Posterior cingulate gyrus (tissue), 11 donors: ENCODE measurements around the gene ACOX3.

Source experiments
- DNase-seq, 10 donors: peaks; one replicate each; pipeline versions ENCODE4 v3.0.0 to v3.0.0-alpha.2; 2020 to 2021; ENCODE audit warnings: mixed read lengths in 3 of 10
- intact Hi-C: fragments of 100-400 bp; cut with DNase I; formaldehyde crosslinking; loops from one replicate; pipeline ENCODE4 v1.15.1; 2023

ACOX3 gene

DNA sequence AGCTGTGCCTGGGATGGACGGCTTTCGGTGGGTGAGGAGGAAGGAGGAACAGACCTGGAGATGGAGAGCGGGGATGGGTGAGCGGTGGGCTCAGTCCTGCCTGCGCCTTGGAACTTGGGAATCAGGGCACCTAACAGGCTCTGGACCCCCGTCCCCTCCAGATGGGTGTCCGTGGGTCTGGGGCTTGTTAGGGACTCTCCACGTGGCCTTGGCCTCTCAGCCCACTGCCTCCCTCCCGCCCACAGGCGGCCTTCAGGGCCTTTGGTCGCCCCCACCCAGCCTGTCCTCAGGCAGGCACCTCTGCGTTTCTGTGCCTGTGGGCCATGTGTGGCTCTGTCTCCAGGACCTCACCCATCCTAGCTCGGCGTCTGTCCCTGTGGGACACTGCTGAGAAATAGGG lies 29.0 kb upstream of the ACOX3 start:
- intact Hi-C loops, result no loop called here
- DNase-seq, result peak in 1 of 10 donors; percentile 68

DNA sequence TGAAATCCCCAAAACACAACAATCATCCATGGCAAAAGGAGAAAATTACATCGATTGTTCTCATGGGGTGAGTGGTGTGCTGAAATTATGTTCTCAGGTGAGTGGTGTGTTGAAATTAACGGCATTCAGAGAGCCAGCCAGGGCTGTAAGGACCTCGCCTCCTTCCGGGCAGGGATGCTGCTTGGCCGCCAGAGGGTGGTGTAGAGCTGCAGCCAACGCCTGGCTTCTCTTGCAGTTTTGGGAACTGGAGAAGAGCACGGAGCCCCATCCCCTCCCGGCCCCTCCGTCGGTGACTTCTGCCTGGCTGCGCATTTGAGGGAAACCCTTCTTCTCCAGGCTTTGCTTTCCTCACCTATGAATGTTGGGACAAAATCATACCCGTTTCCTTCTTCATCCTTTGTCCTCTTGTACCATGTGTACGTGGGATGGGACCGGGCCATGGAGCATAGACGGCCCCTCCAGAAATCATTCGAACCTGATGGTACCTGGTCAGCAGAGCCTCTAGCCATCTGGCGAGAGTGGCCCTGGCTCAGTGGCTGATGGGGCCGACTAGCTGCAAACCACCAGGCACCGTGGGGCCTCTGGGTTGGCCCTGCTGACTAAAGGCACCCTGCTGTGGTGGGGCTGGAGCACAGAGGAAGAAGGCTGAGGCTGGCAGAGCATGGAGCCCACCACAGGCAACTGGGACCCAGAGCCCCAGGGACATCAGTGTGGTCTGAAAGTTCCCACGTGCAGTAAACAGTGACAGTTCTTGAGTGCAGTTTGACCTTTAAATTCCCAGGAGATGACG lies 28.4 kb upstream of the ACOX3 start:
- DNase-seq, result peak; percentile 56 to 95 (median 74)
- intact Hi-C loops, result loop anchor here (1.0 kb wide), 1 partner anchor 125 kb away; no protein-coding TSS in a partner anchor

- DNase-seq, result peak in 1 of 10 donors; percentile 66
- intact Hi-C loops, result no loop called here
Measured at GRCh38 chr4:8467016-8467415, 26.5 kb upstream of the ACOX3 start.

DNA sequence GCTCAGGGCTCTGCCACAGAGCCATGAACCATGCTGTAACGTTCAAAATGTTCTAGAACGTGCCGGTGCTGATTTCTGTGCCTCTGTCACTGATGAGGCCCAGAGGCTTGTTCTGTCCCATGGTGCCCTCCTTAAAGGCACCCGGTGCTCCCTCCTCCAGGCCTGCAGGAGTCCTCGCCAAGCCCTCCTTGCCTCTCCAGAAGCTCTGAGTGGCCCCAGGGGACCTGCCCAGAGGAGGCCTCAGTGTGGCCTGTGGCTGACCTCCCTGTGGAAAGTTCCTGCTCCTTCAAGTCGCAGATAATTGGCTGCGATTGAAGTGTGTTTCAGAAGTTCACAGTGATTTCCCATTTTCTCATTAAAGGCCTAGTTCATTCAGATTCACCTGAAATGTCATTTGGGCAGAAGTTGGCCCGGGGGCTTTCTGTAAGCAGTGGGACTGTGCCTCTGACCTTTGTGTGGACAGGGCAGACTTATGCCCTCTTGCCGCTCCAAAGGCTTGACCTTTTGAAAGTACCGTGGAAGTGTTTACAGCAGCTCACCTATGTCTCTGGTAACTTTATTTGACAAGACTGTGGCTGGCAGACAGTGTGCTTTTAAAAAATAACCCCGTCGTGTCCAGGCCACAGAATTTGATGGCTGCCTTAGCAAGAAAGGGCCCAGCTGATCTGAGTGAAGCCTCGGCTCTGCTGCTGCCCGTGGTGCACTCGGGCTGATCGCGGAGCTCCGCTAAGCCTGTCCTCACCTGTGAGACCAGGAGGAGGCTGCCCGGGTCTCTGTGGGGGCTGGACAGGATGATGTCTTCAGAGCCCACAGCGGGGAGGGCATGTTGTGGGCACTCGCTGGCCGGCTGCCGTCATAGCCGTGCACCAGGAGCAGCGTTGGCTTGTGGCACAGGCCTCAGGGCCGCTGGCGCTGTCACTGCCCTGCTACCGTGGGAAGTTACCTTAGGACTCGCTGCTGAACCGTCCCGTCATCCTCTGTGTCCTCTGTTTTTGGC lies 25.4 kb upstream of the ACOX3 start:
- DNase-seq, result peak in 1 of 10 donors; percentile 61
- intact Hi-C loops, result no loop called here

GRCh38 chr4:8464381-8464780 lies 23.9 kb upstream of the ACOX3 start:
- no peak for DNase-seq
- intact Hi-C loops, result no loop called here

DNA sequence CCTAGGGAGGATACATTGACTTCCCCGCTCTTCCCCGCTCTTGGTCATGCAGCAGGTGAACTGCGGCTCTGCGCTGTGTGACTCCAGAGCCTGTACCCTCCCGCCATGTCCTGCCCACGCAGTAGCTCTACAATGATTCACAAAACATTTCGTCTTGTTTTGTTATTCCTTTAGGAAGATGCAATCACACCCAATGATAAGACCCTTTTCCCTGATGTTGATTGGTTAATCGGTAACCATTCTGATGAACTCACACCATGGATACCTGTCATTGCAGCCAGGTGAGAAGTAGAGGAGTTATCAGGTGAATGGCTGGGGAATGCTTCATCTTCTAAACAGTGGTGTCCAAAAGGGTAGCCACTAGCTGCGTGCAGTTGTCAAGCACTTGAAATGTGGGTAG lies 23.3 kb upstream of the ACOX3 start:
- no peak for DNase-seq
- intact Hi-C loops, result no loop called here

GRCh38 chr4:8461616-8462015 lies 21.1 kb upstream of the ACOX3 start:
- DNase-seq, result no peak
- intact Hi-C loops, result no loop called here

DNA sequence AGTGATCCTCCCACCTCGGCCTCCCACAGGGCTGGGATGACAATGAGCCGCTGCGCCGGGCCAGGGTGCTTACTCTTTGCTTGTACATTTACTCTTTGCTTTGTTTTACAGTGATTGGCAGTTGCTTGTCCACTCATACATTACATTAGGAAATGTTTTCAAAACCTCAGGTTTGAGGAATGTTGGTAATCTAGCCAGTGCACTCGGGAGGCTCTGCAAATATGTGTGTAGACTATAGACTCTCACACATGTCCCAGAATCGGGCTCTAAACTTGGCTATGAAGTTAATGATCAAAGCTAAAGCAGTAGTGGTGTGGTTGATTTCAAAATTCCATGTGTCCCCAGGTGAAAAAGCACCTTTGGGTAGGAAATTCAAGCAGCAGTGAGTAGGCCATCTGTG lies 20.6 kb upstream of the ACOX3 start:
- intact Hi-C loops, result no loop called here
- no peak for DNase-seq

- intact Hi-C loops, result no loop called here
- DNase-seq, result no peak
Measured at GRCh38 chr4:8459867-8460445, 19.4 kb upstream of the ACOX3 start.

- intact Hi-C loops, result no loop called here
Measured at GRCh38 chr4:8457646-8458252, 17.2 kb upstream of the ACOX3 start.

GRCh38 chr4:8453957-8454356 lies 13.4 kb upstream of the ACOX3 start:
- intact Hi-C loops, result no loop called here

More at GRCh38 chr4:8457646-8458252, 17.2 kb upstream of the ACOX3 start:
- DNase-seq, result no peak

GRCh38 chr4:8451440-8452182 lies 11.1 kb upstream of the ACOX3 start:
- intact Hi-C loops, result no loop called here
- peak in 1 of 10 donors; percentile 13 for DNase-seq

More at GRCh38 chr4:8453957-8454356, 13.4 kb upstream of the ACOX3 start:
- peak in 1 of 10 donors; percentile 36 for DNase-seq

- no peak for DNase-seq
- intact Hi-C loops, result no loop called here
Measured at GRCh38 chr4:8446122-8446521, 5.6 kb upstream of the ACOX3 start.

DNA sequence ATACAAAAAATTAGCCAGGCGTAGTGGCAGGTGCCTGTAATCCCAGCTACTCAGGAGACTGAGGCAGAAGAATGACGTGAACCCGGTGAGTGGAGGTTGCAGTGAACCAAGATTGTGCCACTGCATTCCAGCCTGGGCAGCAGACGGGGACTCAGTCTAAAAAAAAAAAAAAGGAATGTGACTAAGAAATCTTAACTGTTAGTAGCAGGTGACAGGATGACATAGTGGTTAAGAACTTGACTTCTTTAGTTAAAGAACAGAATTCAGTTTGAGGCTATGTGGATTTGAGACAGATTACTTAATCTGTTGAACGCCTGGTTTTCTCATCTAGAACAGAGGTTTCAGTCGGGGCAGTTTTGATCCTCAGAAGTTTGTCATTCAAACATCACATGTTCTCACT lies 3.3 kb upstream of the ACOX3 start:
- no peak for DNase-seq
- intact Hi-C loops, result no loop called here

DNA sequence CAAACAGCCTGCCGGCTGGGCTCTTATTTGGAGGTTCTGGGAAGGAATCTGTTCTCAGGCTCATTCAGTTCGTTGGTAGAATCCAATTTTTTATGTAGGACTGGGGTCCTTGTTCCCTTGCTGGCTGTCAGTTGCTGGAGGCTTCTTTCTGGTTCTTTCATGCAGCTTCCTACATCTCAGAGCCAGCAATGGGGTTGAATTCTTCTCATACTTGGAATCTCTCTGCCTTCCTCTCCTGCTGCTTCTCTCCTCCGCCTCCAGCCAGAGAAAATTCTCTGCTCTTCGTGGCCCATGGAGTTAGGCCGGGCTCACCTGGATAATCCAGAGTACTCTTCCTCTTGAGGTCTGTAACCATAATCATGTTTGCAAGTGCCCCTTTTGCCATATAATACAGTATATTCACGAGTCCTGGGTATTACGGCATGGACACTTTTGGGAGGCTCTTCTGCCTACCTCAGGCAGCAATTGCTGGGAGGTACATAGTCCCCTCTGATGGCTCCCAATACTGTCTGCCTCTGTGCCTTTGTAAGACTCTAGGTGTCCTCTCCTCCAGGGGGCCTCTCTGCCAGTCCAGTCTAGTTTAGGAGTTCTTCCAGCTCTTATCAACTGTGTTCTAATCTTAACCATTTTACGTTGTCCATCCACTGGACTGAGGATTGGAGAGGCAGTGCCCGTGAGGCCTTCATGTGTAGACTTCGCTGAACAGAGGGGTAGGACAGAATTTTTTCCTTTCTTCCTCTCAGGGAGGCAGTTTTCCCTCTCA lies 2.3 kb upstream of the ACOX3 start:
- intact Hi-C loops, result no loop called here
- DNase-seq, result no peak

- intact Hi-C loops, result no loop called here
- no peak for DNase-seq
Measured at GRCh38 chr4:8441499-8442091, 1.1 kb upstream of the ACOX3 start.

DNA sequence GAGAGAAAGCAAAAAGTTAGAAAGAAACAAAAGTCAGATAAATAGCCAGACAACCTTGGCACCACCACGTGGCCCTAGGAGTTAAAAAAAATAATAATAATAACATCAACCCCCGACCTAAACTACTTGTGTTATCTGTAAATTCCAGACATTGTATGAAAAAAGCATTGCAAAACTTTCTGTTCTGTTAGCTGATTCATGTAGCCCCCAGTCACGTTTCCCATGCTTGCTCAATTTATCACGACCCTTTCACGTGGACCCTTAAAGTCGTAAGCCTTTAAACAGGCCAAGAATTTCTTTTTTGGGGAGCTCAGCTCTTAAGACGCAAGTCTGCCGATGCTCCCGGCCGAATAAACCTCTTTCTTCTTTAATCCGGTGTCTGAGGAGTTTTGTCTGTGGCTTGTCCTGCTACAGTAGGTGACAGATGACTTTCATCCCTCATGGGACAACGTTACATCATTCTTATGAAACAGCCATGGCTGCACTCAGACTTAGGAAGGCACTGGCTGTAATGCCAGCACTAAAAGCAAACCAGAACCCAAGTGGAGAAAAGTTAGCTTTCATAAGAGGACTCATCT lies 520 bp downstream of the ACOX3 start:
- no peak for DNase-seq
- intact Hi-C loops, result loop anchor here (1.0 kb wide), 1 partner anchor 12 kb away; no protein-coding TSS in a partner anchor

DNA sequence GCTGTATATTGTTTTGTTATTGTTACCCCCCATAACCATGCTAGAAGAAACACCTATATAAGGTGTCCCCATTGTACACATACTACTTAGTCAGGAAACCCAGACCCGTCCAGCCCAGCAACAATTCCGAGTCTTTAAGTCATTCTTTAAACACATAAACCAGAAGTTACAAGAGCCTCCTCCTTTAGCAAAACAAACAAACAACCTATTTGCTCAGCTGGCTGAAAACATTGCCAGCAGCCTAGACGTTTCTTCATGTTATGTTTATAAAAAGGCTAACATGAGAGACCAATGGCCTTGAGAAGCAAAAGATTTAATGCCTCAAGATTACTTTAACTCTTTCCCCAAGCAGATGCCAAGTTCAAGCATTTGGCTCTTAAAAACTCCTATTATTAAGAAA lies 1.4 kb downstream of the ACOX3 start:
- no peak for DNase-seq
- intact Hi-C loops, result no loop called here
